ENCODE data around the gene HSPA2. TPM values are rescaled to one million over a fixed set of nuclear protein-coding genes. Genes with fewer than 3 reads are reported as not detected.
A peak's percentile ranks its signal among the peaks of the same experiment; 100 is the strongest.

Gene HSPA2
- total RNA-seq, 1 donor from 2014 or later = 5.4 TPM

DNA sequence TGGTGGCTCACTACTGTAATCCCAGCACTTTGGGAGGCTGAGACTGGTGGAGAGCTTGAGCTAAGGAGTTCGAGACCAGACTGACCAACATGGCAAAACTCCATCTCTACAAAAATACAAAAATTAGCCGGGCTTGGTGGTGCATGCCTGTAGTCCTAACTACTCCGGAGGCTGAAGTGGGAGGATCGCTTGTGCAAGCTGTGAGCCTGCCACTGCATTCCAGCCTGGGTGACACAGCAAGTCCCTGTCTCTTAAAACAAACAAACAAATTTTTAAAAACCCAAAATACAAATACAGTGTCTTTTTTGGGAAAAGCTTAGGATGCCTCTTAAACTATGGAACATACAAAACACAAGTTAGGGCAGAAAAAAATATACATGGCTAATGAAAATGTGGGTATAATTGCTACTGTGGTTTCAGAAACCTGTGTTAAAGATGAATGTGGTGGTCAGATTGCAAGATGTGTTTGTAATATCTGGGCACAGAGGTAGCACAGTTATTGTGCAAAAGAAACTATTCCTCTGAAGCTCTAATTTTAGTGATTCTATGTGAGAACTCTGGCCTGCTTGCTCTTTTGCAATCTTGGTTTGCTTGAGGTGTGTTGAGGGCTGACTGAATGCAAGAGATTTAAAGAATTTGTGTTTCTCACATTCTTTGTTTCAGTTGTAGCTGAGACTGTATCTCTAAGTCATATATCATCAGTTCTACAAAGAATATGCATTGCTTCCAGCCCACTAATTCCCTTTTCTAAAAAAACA, 3.9 kb upstream of the HSPA2 start:
- no peak overlapping the region for H3K4me3 Mint-ChIP-seq
- H3K27ac Mint-ChIP-seq = no peak overlapping the region

DNA sequence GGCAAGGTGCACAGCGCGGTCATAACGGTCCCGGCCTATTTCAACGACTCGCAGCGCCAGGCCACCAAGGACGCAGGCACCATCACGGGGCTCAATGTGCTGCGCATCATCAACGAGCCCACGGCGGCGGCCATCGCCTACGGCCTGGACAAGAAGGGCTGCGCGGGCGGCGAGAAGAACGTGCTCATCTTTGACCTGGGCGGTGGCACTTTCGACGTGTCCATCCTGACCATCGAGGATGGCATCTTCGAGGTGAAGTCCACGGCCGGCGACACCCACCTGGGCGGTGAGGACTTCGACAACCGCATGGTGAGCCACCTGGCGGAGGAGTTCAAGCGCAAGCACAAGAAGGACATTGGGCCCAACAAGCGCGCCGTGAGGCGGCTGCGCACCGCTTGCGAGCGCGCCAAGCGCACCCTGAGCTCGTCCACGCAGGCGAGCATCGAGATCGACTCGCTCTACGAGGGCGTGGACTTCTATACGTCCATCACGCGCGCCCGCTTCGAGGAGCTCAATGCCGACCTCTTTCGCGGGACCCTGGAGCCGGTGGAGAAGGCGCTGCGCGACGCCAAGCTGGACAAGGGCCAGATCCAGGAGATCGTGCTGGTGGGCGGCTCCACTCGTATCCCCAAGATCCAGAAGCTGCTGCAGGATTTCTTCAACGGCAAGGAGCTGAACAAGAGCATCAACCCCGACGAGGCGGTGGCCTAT, 875 bp downstream of the HSPA2 start:
- peaks cover 2% of the 10 kb centered on the region for H3K27me3 Mint-ChIP-seq
- H3K4me3 Mint-ChIP-seq = peak overlapping the region; percentile 100
- H3K27ac Mint-ChIP-seq = no peak overlapping the region
- H3K36me3 Mint-ChIP-seq (ENCODE audit: low read depth) = peaks cover 7% of the 10 kb centered on the region
- DNase-seq = peak; percentile 27
- CTCF ChIA-PET = no interaction called here
- TF ChIP-seq, protein P1, sequence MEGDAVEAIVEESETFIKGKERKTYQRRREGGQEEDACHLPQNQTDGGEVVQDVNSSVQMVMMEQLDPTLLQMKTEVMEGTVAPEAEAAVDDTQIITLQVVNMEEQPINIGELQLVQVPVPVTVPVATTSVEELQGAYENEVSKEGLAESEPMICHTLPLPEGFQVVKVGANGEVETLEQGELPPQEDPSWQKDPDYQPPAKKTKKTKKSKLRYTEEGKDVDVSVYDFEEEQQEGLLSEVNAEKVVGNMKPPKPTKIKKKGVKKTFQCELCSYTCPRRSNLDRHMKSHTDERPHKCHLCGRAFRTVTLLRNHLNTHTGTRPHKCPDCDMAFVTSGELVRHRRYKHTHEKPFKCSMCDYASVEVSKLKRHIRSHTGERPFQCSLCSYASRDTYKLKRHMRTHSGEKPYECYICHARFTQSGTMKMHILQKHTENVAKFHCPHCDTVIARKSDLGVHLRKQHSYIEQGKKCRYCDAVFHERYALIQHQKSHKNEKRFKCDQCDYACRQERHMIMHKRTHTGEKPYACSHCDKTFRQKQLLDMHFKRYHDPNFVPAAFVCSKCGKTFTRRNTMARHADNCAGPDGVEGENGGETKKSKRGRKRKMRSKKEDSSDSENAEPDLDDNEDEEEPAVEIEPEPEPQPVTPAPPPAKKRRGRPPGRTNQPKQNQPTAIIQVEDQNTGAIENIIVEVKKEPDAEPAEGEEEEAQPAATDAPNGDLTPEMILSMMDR (IDR thresholded peaks at IDR 0.05) = no peak
- intact Hi-C loops (cut with micrococcal nuclease) = loop anchor here (2.0 to 5.0 kb wide), 4 partner anchors 221 to 1966 kb away; partner anchors contain the start of genes FNTB, GPHN and SYNE2
- no peak for ATAC-seq (ENCODE audit: low read depth)
- no peaks in the 10 kb centered on the region for H3K9me3 Mint-ChIP-seq
- POLR2A ChIA-PET = interaction anchor here (0.7 to 3.1 kb wide), 4 partner anchors 10 to 37 kb away, joined by 3 to 55 read pairs (median 3); partner anchors contain the start of genes ZBTB1 and ZBTB25
- H3K4me1 Mint-ChIP-seq = peaks cover 33% of the 10 kb centered on the region

More for the DNA sequence above, 3.9 kb upstream of the HSPA2 start:
- no peak for DNase-seq
- CTCF ChIA-PET = no interaction called here
- ATAC-seq (ENCODE audit: low read depth) = no peak
- intact Hi-C loops (cut with micrococcal nuclease) = no loop called here
- TF ChIP-seq, protein P1 (IDR thresholded peaks at IDR 0.05) = no peak
- POLR2A ChIA-PET = interaction anchor here (0.6 kb wide), 2 partner anchors 34 to 90 kb away, joined by 3 to 6 read pairs; no protein-coding TSS in a partner anchor
- no peaks in the 10 kb centered on the region for H3K9me3 Mint-ChIP-seq
- peaks cover 21% of the 10 kb centered on the region for H3K4me1 Mint-ChIP-seq
- peaks cover 2% of the 10 kb centered on the region for H3K27me3 Mint-ChIP-seq
- H3K36me3 Mint-ChIP-seq (ENCODE audit: low read depth) = peaks cover 7% of the 10 kb centered on the region

DNA sequence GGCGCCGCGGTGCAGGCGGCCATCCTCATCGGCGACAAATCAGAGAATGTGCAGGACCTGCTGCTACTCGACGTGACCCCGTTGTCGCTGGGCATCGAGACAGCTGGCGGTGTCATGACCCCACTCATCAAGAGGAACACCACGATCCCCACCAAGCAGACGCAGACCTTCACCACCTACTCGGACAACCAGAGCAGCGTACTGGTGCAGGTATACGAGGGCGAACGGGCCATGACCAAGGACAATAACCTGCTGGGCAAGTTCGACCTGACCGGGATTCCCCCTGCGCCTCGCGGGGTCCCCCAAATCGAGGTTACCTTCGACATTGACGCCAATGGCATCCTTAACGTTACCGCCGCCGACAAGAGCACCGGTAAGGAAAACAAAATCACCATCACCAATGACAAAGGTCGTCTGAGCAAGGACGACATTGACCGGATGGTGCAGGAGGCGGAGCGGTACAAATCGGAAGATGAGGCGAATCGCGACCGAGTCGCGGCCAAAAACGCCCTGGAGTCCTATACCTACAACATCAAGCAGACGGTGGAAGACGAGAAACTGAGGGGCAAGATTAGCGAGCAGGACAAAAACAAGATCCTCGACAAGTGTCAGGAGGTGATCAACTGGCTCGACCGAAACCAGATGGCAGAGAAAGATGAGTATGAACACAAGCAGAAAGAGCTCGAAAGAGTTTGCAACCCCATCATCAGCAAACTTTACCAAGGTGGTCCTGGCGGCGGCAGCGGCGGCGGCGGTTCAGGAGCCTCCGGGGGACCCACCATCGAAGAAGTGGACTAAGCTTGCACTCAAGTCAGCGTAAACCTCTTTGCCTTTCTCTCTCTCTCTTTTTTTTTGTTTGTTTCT, 1.7 kb downstream of the HSPA2 start:
- no peak for ATAC-seq (ENCODE audit: low read depth)
- intact Hi-C loops (cut with micrococcal nuclease) = loop anchor here (2.0 to 5.0 kb wide), 4 partner anchors 220 to 1965 kb away; partner anchors contain the start of genes FNTB, GPHN and SYNE2
- ChIA-PET POLR2A (interaction anchor here (0.7 to 3.1 kb wide), 3 partner anchors 9 to 38 kb away, joined by 3 to 55 read pairs (median 3); partner anchors contain the start of genes ZBTB1 and ZBTB25), CTCF (no interaction called here)
- Mint-ChIP-seq H3K27me3 (peaks cover 2% of the 10 kb centered on the region), H3K36me3 (ENCODE audit: low read depth) (peaks cover 7% of the 10 kb centered on the region), H3K4me1 (peaks cover 33% of the 10 kb centered on the region), H3K27ac (peak overlapping the region; percentile 15), H3K4me3 (peak overlapping the region; percentile 100), H3K9me3 (no peaks in the 10 kb centered on the region)
- DNase-seq = peak; percentile 25
- TF ChIP-seq, protein P1 (IDR thresholded peaks at IDR 0.05) = no peak

DNA sequence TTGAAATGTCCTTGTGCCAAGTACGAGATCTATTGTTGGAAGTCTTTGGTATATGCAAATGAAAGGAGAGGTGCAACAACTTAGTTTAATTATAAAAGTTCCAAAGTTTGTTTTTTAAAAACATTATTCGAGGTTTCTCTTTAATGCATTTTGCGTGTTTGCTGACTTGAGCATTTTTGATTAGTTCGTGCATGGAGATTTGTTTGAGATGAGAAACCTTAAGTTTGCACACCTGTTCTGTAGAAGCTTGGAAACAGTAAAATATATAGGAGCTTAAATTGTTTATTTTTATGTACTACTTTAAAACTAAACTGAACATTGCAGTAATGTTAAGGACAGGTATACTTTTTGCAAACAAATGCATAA, 2.3 kb downstream of the HSPA2 start:
- peaks cover 2% of the 10 kb centered on the region for H3K27me3 Mint-ChIP-seq
- ATAC-seq (ENCODE audit: low read depth) (no peak), DNase-seq (no peak)
- ChIA-PET POLR2A (no interaction called here), CTCF (no interaction called here)
- H3K4me1 Mint-ChIP-seq = peaks cover 33% of the 10 kb centered on the region
- H3K9me3 Mint-ChIP-seq = no peaks in the 10 kb centered on the region
- intact Hi-C loops (cut with micrococcal nuclease) = loop anchor here (5.0 kb wide), 3 partner anchors 219 to 1964 kb away; partner anchors contain the start of genes GPHN and SYNE2
- TF ChIP-seq, protein P1 (IDR thresholded peaks at IDR 0.05) = no peak
- H3K27ac Mint-ChIP-seq = no peak overlapping the region
- peak overlapping the region; percentile 100 for H3K4me3 Mint-ChIP-seq
- H3K36me3 Mint-ChIP-seq (ENCODE audit: low read depth) = peaks cover 7% of the 10 kb centered on the region

All from activated B cell treated with CpG ODN at 0.5 μM for 24 hours (primary cell).